KG1 (cell line): Measurements from ENCODE around the gene NGRN.
A peak's percentile ranks its signal among the peaks of the same experiment; 100 is the strongest.
"Not testable (repeated sequence)": the region's sequence is repeated elsewhere in the genome, so short reads cannot be mapped to it uniquely, and the experiment has no call there.

Experiments used
- DNase-seq: peaks from one replicate; lab custom pipeline; 2025; lab: John Stamatoyannopoulos, UW

The NGRN gene

GRCh38 chr15:90286678-90287077 is 21.2 kb downstream of the NGRN start:
- DNase-seq = no peak

DNA sequence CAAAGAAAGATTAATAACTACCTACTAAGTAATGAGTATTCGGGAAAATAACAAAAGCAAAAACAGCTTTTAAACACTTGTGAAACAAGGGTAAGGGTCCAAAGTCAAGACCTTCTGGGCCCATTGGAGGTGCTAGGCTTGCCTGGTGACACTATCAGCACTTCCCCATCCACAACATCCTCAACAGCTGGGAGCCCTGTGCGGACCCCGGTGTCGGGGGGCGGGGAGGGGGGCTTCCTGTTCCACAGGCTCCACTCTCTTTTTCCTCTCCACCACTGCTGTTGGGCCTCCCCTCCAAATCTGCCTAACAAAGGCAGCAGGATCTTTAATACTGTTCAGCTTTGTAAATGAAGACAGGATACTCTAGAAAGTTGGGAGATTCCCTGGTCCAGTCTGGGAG is 21.6 kb downstream of the NGRN start:
- no peak for DNase-seq

GRCh38 chr15:90287946-90288345 is 22.5 kb downstream of the NGRN start:
- DNase-seq = no peak

- no peak for DNase-seq
Measured at GRCh38 chr15:90291679-90292356, 26.3 kb downstream of the NGRN start.

- peak; percentile 43 for DNase-seq
Measured at GRCh38 chr15:90293040-90293810, 27.8 kb downstream of the NGRN start.

- no peak for DNase-seq
Measured at GRCh38 chr15:90294159-90294558, 28.7 kb downstream of the NGRN start.

- DNase-seq = no peak
Measured at GRCh38 chr15:90294601-90295269, 29.3 kb downstream of the NGRN start.

DNA sequence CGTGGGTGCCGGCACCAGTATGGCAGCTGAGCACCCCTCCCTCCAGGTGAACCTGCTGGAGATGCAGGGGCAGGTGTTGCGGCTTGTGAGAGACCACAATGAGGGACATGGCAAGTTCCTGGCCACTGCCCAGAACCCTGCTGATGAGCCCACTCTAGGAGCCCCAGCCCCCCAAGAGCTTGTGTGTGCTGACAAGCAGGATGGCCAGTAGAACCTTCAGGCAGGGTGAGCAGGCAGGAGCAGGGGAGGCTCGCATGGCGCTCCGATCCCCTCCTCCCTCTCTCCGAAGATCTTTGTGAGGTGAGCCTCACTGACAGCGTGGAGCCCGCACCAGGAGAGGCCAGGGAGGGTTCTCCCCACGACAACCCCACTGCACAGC is 29.8 kb downstream of the NGRN start:
- no peak for DNase-seq

- DNase-seq = not testable (repeated sequence)
Measured at GRCh38 chr15:90296316-90296884, 30.9 kb downstream of the NGRN start.

DNA sequence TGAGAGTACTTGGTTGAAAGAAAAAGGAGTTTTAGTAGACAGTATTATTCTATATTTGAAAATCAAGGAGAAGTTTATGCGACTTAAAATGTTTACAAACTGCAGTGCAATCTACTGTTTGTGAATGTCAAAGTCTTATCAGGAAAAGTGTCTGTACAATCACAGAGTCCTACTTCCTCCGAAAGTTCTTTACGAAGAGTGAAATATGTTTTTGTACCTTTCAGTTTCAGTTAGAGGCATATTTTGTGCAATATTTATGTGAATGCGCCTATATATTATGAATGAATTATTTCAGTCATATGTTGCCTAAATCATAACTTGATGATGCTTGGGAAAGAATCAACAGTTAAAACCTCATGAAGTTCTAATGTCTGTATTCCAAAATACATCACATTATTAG is 31.5 kb downstream of the NGRN start:
- DNase-seq = no peak

DNA sequence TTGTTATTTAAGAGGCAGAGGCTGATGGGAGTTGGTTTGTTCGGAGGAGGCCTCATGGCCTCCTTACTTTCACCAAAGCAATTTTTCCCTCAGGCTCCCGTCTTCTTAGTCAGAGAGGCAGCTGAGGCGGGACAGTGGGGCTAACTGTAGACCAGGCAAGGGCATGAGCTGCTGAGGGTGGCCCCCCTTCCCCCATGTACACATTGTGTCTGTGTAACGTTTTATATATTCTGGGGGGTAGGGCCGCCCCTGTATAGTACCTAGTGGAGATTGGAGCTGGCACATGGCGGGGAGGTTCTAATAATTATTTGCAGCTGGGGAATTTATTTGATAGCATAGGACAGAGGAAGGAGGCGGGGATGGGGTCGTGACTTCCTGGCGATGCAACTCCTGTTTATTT is 35.1 kb downstream of the NGRN start:
- no peak for DNase-seq

- DNase-seq = no peak
Measured at GRCh38 chr15:90300988-90301706, 35.7 kb downstream of the NGRN start.

DNA sequence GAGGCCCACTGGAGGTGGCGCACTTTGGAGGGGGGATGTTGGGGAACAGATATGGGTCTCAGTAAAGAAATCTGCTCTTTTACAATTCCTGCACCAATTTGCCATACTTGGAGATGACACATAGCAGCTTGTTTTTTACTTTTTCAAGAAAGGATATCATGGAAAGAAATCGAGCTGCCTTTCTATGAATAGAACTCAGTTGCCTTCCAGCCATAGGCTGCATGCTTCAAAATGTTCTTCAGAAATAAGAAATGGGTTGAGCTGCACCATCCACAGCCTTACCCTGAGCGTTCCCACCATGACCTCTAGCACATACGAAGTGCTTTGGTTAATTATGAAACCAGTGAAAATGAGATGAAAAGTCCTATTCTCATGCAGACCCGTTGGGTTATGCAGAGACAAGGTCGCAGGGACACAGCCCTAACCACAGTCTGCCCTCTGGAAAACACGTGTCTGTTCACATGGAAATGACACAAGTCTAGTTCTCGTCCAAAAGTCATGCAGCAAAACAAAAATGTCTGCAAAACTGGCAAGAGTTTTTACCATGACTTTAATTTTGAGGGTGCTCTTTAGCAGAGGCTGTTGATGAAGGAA is 36.3 kb downstream of the NGRN start:
- DNase-seq = no peak

- not testable (repeated sequence) for DNase-seq
Measured at GRCh38 chr15:90305355-90305754, 39.9 kb downstream of the NGRN start.

DNA sequence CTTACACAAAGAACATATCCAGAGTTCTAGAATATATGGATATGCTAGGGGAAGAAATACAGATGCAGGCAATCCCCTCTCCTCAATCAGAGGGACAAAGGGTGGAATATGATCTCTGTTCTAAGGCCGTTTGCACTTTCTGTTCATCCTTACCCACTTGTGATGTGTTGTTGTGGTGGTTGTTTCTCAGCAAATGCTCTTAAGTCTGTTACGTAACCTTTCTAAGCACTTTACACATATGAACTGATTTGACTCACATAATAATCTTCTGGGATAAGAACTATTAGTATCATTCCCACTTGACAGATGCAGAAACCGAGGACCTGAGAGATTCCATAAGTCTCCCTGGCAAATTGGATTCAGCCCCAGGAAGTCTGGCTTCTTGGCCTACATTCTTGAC is 40.5 kb downstream of the NGRN start:
- no peak for DNase-seq

- DNase-seq = no peak
Measured at GRCh38 chr15:90306560-90306959, 41.1 kb downstream of the NGRN start.

GRCh38 chr15:90307661-90308060 is 42.2 kb downstream of the NGRN start:
- no peak for DNase-seq

- DNase-seq = no peak
Measured at GRCh38 chr15:90309020-90309419, 43.5 kb downstream of the NGRN start.

DNA sequence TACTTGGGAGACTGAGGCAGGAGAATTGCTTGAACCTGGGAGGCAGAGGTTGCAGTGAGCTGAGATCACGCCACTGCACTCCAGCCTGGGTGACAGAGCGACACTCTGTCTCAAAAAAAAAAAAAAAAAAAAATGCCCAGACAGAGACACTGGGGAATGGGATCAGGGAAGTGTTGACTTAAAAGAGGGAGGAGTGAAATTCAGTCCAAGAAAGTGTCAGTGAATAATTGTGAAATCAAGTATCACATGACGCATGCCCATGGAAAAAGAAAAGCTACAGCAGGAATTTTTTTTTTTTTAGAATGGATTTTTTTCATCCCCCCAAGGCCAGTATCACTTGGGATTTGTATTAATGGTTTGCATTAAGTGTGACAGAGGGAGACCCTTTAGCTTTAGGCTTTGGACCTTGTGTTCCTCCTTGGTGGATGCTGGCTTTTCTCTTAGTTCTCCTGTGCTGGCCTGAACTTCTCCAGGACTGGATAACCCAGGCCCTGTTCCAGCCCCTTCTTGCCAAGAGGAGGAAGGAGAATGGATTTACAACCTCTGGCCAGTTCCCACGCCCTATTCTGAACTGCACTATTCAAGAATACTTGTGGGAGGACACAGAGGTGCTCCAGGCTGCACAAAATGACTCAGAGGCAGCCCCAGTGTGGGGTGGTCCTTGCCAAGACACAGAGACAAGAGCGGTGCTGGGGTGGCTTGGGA is 50.0 kb downstream of the NGRN start:
- no peak for DNase-seq

DNA sequence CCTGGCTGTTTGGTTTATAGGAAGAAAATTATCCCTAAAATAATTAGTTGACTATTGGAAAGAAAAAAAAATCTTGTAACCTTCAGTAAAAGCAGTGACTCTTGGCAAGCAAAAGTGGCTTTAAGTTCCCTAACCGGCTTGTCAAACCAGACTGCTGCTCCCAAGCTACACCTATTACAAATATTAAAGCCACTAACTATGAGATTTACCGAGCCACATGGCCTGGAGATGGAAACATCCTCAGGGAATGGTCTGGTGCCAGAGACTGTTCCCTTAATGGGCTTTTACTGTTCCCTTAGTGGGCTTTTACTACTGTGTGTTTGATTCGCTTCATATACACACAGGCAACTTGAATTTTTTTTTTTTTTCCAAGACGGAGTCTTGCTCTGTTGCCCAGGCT is 50.7 kb downstream of the NGRN start:
- DNase-seq = no peak

GRCh38 chr15:90318591-90318990 is 53.1 kb downstream of the NGRN start:
- no peak for DNase-seq
